ENCODE results near the gene LATS2.
"Not testable (repeated sequence)": the region's sequence is repeated elsewhere in the genome, so short reads cannot be mapped to it uniquely, and the experiment has no call there.

Gene LATS2

GRCh38 chr13:20953245-20953931, 108.0 kb downstream of the LATS2 start:
- no peak for DNase-seq

DNA sequence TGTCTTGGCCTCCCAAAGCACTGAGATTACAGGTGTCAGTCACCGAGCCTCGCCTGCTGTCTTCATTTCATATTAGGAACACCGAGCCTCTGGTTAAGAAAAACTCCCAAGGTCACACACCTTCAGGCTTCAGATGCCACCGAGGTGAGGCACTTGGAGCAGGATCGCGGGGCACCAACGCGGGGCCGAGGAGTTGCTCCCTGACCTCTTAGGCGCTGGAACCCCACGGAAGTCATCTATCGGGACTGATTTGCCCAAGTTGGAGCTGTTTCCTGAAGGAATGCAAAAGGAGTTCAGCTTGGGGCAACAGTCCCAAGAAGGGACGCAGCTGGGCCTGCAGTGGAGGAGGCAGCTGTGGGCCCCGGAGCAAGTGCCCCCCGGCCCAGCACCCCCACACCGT, 108.5 kb downstream of the LATS2 start:
- no peak for DNase-seq

GRCh38 chr13:20948001-20948400, 113.4 kb downstream of the LATS2 start:
- not testable (repeated sequence) for DNase-seq

- no peak for DNase-seq
Measured at GRCh38 chr13:20945952-20946383, 115.4 kb downstream of the LATS2 start.

GRCh38 chr13:20942938-20943559, 118.3 kb downstream of the LATS2 start:
- DNase-seq, result no peak

DNA sequence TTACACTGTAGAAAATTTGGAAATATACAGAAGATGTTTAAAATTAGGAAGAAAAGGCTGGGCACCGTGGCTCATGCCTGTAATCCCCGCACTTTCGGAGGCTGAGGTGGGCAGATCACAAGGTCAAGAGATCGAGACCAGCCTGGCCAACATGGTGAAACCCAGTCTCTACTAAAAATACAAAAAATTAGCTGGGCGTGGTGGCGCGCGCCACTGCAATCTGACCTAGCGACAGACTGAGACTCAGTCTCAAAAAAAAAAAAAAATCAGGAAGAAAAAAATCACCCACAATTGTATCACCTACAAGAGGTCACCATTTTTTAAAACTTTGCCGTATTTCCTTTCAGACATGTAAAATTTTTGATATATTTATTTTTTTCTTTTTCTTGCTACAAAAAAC, 120.9 kb downstream of the LATS2 start:
- DNase-seq, result not testable (repeated sequence)

DNA sequence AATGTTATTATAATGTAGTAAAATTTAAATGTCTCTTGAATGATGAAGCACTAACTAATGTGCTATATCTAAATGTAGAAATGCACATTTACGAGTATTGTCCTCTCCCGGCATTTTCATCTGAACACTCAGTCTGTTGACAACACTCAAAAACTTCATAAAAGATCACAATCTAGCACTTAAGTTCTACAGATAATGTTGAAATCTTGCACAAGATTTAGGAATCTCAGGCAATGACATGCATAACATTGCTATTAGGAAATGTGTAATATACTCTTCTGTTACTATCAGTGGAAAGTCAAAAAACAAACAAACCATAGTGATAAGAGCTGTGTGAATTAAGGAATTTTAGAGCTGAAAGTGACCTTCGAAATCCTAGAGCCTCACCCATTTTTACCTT, 121.3 kb downstream of the LATS2 start:
- DNase-seq, result no peak

- no peak for DNase-seq
Measured at GRCh38 chr13:20939662-20940061, 121.7 kb downstream of the LATS2 start.

DNA sequence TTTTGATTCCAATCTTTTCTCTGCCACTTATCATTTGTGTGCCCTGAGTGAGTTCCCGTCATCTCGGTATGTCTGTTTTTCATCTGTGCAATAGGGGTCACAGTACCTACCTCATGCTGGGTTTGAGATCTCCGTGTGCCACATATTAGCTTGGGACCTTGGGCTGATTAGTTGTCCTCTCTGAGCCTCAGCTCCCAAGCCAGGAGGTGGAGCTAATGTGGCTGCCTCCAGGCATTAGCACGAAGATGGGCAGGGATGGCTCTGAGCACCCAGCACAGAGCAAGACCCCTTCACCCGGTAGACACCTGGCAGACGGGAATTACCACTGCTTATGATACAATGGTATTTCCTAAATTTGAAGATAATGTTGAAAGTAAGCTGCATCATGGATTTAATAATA, 123.1 kb downstream of the LATS2 start:
- no peak for DNase-seq

- DNase-seq, result no peak
Measured at GRCh38 chr13:20927596-20928257, 133.7 kb downstream of the LATS2 start.

GRCh38 chr13:20925395-20925790, 136.0 kb downstream of the LATS2 start:
- DNase-seq, result not testable (repeated sequence)

GRCh38 chr13:20924758-20925394, 136.5 kb downstream of the LATS2 start:
- no peak for DNase-seq

DNA sequence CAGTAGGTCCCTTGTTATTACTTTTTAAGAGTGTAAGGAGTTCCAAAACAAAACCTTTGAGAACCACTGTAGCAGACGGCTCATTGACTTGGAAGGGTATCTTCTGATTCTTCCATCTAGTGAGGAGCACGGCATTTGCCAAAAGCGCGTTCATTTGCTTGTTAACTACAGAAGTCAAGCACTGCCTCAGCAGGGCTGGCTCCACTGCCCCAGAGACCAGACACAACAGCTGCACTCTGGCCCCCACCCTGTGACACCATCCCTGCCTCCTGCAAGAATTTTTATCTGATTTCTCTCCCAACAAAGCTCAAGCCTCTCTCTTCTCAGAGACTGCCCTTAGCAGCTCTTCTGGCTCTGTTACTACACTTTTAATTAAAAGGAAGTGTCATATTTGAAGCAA, 138.1 kb downstream of the LATS2 start:
- no peak for DNase-seq
